Stimulated activated CD8-positive, alpha-beta memory T cell treated with anti-CD3 and anti-CD28 coated beads, Interleukin-4, amount 100 ng/mL, for 4 hours (primary cell): ENCODE data around the gene CCL25.
"Not testable (repeated sequence)": the region's sequence is repeated elsewhere in the genome, so short reads cannot be mapped to it uniquely, and the experiment has no call there.

Experiments
- DNase-seq, 2 donors: peaks; one replicate each; pipeline ENCODE4 v3.0.0-alpha.2; 2020; ENCODE audit warnings: low read depth in 2 of 2, low spot score in 1 of 2

Gene CCL25, protein sequence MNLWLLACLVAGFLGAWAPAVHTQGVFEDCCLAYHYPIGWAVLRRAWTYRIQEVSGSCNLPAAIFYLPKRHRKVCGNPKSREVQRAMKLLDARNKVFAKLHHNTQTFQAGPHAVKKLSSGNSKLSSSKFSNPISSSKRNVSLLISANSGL

DNA sequence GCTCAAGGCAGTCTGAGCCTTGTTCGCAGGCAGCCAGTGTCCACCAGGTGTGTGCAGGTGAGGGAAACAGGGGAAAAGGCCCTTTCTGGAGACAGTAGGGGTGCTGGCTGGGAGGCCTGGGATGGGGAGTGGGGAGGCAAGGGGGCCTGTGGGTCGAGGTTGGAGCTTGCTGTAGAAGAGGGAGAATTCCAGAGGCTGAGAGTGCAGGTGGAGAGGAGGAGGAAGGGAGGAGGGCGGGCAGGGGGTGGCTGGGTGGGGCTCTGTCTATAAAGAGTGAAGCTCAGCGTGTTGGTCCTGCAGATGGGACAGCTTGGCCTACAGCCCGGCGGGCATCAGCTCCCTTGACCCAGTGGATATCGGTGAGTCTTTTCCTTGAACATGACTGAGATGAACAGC lies at the start of gene CCL25:
TSS of gene CCL25 (plus strand) at position 297 of the 396 bp plus-strand sequence. CDS start 290 bp downstream, outside the sequence.
- no peak for DNase-seq

DNA sequence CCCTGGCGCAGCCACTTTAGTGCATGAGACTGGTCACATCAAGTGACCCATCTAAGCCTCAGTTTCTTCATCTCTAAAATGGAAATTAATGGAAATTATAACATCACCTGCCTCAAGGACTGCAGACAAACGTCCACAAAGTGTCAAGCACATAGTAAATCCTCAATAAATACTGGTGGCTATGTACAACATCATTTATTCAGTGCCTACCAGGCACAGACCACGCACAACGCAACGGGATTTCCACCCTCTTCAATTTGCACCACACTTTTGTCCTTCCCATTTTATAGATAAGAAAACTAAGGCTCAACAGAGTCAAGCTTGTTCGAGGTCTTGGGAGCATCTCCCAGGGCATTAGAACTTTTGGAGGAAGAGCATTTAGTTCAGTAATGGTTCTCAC lies 48.6 kb upstream of the CCL25 start:
- no peak for DNase-seq

DNA sequence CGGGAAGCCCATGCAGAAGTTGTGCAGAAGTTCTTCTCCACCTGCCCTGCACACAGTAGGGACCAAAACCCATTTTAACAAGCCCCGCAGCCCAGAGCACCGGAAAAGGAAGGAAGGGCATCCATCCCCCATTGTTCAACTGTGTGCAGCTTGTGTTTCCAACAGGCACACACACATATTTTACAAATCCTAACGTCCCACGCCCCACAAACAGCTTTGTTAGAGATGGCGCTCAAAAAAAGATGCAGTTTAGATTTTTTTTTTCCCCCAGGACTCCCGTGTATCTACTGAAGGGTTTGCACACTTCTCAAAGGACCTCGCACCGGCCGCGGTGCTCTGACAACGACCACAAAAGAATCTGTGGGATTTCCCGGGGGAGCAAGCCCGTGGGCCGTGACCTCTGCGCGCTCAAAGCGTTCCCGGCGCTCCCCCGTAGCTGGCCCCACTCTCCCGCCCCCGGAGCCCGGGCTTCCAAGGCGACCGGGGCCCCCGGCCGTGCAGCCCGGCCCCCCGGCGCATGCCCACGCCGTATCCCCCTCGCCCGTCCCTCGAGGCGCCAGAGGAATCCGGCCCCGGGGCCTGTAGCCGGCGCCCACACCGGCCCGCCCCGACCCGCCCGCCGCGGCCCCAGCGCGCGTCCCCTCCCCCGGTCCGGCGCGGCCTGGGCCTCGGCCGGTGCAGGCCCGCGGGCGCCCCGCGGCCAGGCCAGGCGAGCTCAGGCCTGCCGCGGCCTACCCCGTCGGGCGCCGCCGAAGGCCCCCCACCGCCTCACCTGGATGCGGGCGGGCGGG lies 47.6 kb upstream of the CCL25 start:
- DNase-seq: peak in 1 of 2 donors; percentile 16

DNA sequence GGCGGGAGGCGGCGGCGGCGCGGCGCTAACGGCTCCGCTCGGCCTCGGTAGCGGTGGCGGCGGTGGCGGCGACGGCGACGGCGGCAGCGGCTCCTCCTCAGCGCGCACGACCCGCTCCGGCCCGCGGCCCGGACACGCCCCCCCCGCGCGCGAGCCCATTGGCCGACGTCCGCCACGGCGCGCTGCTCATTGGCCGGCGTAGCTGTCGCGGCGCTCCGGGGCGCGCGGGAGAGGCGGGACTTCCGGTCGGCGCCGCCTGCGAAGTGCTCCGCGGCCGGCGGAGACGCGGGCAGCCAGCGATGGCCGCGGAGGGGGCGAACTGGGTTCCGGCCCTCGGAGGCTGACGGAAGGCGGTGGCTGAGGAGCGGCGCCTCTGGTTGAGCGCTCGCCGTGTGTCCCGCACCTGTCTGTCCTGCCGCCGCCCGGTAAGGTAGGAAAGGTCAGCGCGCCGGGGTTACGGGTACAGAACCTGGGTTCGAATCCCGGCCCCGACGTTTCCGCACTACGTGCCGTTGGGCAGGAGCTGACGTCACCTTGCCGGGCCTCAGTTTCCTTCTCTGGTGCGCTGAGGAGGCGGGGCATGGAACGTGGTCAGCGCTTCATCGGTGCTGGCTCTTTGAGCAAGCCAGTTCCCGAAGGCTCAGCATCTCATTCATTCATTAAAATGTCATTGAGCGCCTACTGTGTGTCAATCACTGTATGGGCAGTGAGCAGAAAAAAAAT lies 46.9 kb upstream of the CCL25 start, which contains the start of gene ELAVL1:
TSS of gene ELAVL1 (minus strand) at position 108 of the 723 bp plus-strand sequence. CDS start 13,826 bp downstream, outside the sequence.
- DNase-seq: peak; percentile 63 to 76

DNA sequence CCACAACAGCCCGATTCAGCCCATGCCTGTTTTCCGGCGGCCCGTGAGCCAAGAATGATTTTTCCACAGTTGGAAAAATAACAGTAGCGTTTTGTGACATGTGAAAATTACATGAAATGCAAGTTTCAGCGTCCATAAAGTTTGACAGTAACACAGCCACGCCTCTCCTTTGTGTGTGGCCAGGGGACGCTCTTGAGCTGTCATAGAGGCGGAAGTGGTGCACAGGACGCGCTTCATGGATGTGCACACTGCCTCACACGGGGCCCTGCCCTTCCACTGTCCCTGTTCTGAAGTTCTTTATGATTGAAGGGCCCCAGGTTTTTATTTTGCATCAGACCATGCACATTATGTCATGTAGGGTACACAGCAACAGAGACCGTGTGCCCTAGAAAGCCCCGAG lies 34.8 kb upstream of the CCL25 start:
- no peak for DNase-seq

DNA sequence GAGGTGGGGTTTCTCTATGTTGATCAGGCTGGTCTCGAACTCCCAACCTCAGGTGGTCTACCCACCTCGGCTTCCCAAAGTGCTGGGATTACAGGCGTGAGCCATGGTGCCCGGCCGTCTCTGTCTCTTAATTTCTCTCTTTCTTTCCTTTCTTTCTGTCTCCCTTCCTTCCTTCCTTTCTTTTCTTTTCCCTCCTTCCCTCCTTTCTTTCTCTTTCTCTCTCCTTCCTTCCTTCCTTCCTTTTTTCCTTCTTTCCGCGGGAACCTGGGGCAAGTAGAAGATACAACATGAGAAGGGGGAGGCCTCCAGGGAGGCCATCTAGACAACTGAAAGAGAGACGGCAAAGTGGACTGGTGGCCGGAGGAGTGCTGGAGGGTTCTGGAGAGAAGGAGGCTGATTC lies 31.9 kb upstream of the CCL25 start:
- no peak for DNase-seq

DNA sequence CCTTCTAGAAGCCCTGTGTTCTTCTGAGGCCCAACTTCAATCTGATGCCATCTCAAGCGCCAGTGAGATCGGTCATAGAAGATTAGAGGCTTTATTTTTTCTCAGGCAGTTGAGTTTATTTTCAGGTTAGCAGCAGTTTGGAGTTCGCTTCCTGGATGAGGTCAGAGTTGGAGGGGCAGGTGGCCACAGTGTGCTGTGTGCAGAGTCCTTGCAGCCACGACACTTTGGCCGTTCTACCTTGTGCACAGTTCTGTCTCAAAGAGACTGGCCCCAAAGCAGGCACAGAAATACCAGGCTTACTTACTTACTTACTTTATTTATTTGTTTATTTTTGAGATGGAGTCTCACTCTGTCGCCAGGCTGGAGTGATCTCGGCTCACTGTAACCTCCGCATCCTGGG lies 31.2 kb upstream of the CCL25 start:
- no peak for DNase-seq

DNA sequence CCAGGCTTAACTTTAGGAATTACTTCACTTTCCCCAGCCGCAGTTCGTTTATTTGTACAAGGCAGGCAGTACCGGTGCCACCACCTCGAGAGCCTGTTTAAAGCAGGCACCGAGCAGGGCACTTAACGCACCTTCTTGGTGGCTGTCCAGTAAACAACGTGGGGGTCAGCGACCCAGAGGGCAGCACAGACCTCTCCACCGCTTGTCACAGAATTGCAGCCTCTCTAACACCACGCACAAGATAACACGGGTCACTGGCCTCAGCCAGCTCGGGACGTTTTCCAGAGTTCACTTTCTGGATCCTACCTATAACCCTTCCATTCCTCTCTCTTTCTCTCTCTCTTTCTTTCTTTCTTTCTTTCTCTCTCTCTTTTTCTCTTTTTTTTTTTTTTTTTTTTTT lies 30.3 kb upstream of the CCL25 start:
- DNase-seq: no peak

DNA sequence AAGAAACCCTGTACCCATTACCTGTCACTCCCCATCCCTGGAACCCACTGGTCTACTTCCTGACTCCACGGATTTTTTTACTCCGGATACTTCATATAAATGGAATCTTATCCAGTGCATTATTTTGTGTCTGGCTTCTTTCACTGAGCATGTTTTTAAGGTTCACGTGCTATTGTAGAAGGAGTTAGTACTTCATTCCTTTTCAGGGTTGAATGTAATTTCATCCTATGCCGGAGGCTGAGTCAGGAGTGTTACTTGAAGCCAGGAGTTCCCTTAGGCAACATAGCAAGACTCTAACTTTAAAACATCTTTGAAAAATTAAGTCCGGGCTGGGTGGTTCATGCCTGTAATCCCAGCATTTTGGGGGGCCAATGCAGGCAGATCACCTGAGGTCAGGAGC lies 29.2 kb upstream of the CCL25 start:
- no peak for DNase-seq

DNA sequence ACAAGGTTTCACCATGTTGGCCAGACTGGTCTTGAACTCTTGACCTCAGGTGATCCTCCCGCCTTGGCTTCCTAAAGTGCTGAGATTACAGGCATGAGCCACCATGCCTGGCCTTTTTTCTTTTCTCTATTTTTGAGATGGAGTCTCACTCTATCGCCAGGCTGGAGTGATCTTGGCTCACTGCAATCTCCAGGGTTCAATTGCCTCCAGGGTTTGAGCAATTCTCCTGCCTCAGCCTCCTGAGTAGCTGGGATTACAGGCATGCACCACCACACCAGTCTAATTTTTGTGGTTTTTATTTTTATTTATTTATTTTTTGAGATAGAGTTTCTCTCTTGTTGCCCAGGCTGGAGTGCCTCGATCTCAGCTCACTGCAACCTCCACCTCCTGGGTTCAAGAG lies 28.3 kb upstream of the CCL25 start:
- not testable (repeated sequence) for DNase-seq

DNA sequence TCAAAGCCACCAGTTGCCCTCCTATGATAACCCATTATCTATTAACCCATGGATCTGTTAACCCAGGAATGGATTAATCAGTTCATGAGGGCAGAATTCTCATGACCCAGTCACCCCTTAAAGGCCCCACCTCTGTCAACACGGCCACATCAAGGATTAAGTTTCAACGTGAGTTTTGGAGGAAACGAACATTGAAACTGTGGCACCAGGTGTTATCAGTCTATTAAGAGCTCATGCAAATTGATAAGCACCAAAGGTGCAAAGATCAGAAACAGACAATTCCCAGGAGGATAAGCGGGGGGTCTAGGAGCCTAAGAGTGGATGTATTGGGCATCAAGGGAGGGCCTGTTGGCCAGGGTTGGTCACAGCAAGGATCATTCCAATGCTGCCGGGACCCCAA lies 27.2 kb upstream of the CCL25 start:
- no peak for DNase-seq

DNA sequence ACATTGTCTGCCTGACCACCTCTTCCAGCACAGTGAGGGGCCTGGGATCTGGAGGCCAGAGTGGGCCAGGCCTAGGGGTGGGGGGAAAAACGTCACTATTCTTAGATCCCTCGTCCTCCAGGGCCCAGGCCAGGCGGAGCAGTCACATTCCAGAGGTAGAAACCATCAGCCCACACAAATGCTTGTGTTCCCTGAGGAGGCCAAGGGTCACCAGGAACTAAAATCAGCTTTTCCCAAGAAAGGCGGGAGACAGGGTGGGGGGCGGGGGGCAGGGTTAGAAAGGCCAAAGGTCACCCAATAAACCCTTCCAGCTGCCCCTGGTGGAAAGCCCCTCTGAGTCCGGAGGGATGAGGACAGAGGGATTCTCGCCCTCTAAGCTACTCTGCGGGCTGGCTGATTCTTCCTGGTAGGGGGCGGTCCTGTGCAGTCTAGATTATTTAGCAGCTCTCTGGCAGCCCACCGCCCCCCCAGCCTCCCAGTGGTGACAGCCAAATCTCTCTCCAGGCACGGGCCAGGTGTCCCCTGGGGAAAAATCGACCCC lies 23.5 kb upstream of the CCL25 start:
- DNase-seq: no peak

DNA sequence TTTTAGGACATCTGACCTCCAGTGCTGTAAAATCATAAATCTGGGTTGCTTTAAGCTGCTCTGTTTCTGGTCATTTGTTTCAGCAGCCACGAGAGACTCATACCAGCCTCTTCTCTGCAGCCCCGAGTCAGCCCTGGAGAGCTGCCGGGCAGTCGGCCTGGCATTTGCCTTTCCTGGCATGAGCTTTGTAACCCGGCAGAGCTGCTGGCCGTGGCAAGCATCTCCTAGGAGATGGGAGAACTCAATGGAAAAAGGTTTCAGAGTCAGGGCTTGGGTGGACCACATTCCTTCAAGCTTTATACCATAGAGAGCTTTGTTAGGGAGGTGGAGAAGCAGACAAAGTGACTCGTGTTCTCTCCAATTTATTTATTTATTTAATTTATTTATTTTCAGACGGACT lies 21.6 kb upstream of the CCL25 start:
- no peak for DNase-seq

DNA sequence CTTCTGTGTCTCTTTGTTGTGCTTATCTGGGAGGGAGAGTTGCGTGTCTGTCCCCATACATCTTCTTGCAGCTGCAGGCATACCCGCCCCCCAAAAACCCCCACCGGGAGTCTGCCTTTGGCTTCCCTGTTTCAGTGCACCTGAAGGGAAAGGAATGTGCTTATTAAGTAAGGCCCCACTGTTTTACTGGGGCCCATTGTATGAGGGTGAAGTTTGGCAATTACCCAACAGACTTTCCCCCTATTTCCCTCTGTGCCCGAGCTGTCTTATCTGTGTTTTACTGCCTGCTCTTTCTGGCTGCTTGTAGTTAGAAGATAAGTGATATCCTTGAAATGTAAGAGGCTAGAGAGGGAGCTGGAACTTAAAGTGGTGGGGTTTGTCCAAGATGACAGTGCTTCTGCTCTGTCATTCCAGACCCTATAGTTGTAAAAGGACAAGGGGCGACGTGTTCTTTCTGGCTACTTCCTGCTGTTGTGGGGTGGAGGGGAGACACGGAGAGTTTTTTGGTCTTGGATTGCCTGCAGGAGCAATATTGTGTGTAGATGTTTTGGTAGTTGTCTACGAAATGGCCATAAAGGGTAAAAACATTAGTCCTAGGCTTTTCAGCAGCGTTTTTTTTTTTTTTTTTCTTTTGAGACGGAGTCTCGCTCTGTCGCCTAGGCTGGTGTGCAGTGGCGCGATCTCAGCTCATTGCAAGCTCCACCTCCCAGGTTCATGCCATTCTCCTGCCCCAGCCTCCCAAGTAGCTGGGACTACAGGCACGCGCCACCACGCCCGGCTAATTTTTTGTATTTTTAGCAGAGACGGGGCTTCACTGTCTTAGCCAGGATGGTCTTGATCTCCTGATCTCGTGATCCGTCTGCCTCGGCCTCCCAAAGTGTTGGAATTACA lies 19.0 kb upstream of the CCL25 start:
- DNase-seq: not testable (repeated sequence)

DNA sequence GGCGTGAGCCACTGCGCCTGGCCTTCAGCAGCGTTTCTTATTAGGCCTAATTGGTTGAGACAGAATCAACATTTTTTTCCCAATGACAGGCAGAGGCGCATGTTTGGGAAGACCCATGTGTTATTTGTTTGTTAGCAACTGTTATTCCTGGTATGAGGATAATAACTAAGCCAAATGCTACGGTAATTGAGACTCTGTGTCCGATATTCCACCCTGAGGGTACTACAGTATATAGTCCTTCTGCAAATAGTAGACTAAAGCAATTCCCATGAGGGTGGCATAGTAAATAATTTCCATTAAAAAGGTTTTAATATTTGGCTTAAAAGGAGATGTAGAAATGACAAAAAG lies 18.4 kb upstream of the CCL25 start:
- DNase-seq: no peak

DNA sequence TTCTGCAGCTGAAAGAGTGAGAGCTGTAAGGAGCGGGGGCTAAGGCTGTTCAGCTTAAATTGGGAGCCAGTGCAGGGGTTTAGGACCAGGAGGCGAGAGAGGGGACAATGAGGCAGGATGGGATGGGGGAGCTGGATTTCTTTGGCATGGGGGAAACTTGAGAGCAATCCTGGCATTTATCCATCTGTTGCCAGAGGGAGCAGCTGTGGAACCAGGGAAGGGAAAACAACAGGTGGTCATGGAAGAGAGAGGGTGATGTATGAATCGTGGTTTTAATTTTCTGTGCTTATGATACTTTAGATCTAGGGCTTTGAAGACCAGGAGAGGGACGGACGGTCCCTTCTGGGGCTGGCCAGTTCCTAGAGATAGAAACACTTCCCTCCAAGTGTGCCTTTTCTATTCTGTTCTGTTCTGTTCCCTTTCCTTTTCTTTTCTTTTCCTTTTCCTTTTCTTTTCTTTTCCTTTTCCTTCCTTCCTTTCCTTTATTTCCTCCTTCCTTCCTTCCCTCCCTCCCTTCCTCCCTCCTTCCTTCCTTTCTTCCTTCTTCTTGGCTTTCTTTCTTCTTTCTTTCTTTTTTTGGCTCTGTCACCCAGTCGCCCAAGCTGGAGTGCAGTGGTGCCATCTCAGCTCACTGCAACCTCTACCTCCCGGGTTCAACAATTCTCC lies 16.0 kb upstream of the CCL25 start:
- DNase-seq: no peak

DNA sequence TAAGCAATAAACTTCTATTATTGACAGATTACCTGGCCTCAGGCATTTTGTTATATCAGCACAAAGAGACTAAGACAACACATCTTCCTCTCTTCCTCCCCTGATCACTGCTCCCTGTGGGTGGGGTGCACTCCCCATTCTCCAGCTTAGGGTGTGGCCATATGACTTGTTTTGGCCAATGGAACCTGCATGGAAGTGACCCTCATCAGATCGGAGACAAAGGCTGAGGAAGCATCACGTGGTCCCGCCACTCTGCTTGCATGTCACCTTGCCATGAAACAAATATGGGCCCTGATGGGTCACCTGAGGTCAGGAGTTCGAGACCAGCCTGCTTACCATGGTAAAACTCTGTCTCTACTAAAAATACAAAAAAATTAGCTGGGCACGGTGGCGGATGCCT lies 13.7 kb upstream of the CCL25 start:
- DNase-seq: no peak

DNA sequence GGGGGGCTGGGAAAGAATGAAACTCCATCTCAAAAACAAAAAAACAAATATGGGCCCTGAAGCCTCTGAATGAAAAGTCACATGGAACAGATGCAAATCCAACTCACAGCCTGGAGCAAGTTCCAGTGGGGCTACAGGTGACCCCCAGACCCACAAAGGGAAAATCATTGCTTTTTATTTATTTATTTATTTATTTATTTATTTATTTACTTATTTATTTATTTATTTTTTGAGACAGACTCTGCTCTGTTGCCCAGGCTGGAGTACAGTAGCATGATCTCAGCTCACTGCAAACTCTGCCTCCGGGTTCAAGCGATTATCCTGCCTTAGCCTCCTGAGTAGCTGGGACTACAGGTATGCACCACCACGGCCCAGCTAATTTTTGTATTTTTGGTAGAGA lies 13.3 kb upstream of the CCL25 start:
- DNase-seq: no peak

DNA sequence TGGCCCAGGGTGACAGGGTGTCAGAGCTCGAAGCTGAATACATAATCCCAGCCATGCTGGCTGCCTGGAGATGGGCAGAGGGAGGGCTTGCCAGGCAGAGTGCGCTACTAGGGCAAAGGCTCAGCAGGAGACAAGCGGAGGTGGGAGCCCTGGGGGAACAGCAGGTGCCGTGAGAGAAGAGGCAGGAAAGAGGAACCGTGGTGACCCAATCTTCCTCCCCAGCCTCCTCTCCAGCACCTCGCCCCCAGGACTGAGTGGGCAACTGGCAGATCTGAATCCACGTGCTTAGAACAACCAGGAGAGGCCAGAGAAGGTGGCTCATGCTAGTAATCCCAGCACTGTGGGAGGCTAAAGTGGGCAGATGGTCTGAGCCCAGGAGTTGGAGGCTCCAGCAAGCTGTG lies 11.0 kb upstream of the CCL25 start:
- no peak for DNase-seq

DNA sequence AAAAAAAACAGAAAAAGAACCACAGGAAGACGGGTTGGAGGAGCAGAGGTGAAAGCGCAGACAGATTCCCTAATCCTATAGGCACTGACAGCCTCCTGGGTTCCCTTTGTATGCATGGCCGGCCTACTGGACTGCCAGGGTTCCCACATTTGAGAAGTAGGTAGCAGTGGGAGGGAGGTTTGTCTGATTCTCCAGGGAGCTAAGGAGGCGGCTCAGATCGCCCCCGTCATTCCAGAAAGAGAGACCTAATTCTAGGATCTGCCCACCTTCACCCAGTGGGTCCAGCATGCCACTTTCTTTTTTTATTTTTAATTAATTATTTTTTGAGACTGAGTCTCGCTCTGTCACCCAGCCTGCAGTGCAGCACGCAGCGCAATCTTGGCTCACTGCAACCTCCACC lies 9.7 kb upstream of the CCL25 start:
- no peak for DNase-seq

DNA sequence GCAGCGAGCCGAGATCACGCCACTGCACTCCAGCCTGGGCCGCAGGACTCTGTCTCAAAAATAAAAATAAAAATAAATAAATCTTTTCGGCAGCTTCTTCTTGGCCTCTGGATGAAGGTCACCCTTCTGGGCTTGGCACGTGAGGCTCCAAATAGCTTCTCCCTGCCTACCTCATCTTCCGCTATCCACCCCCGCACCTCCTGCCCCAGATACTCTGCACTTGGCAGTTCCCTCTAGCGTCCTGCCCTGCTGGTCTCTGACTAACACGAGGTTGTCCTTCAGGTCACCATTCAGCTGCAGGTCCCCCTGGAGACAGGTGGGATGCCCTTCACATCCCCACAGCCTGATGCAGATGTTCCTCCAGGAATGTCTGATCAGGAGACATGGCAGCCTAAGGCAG lies 8.5 kb upstream of the CCL25 start:
- DNase-seq: no peak
